B cell (primary cell): ENCODE results near the gene EFR3B. TPM values are rescaled to one million over a fixed set of nuclear protein-coding genes. Genes with fewer than 3 reads are reported as not detected.

Experiments
- ATAC-seq: fragments of 200-7000 bp; cut with Tn5 transposase; one replicate; pipeline ENCODE4 v1.10.0; 2021; ENCODE audit warnings: low read depth, mild to moderate bottlenecking, moderate number of reproducible peaks, moderate library complexity
- CTCF ChIA-PET: fragments of 350-600 bp; sonication (Branson Sonifier 250); formaldehyde crosslinking; loops from one replicate; lab custom pipeline; 2021; ENCODE audit warnings: antibody characterized with exemption, inconsistent platforms; lab: Charles Lee
- POLR2A ChIA-PET: fragments of 350-600 bp; sonication (Branson Sonifier 250); formaldehyde crosslinking; loops from one replicate; lab custom pipeline; 2021; ENCODE audit warnings: antibody characterized with exemption; lab: Charles Lee
- DNase-seq: peaks from one replicate; pipeline ENCODE4 v3.0.0; 2013
- H2AFZ ChIP-seq: 2 replicates; pipeline ENCODE4 v1.6.1; 2012; ENCODE audit warnings: mild to moderate bottlenecking, low read depth, low read length; ENCODE audit not compliant: insufficient read depth, poor library complexity, severe bottlenecking
- H3K27ac ChIP-seq, 2 donors: 1 replicate in 1 of 2; 2 replicates in 1 of 2; pipeline ENCODE4 v1.5.1; 2012 to 2013; ENCODE audit warnings: low read length in 2 of 2, mild to moderate bottlenecking in 2 of 2, moderate library complexity in 1 of 2
- H3K27me3 ChIP-seq, 4 experiments: fragments of 200-600 bp in 1 of 4; sonication (generic) in 1 of 4; replicated peaks in 1 of 4; 1 replicate in 2 of 4; 2 replicates in 2 of 4; pipeline versions ENCODE4 v1.6.1 to v1.7.0; 2013 to 2016; ENCODE audit warnings: low read length in 3 of 4, mild to moderate bottlenecking in 2 of 4, mixed read lengths in 1 of 4, moderate library complexity in 1 of 4; ENCODE audit not compliant: insufficient read depth in 4 of 4, control insufficient read depth in 3 of 4; ENCODE audit errors: control extremely low read depth in 1 of 4
- H3K36me3 ChIP-seq, 2 experiments: replicated peaks in 1 of 2; 1 replicate in 1 of 2; 2 replicates in 1 of 2; pipeline versions ENCODE4 v1.6.1 to v1.7.1; 2013; ENCODE audit warnings: low read length in 1 of 2; ENCODE audit not compliant: insufficient read depth in 2 of 2, control insufficient read depth in 1 of 2; ENCODE audit errors: control extremely low read depth in 1 of 2, extremely low read depth in 1 of 2
- H3K4me1 ChIP-seq, 2 donors: fragments of 200-600 bp in 1 of 2; sonication (generic) in 1 of 2; 1 replicate in 1 of 2; 2 replicates in 1 of 2; pipeline versions ENCODE4 v1.5.1 to v1.6.1; 2013 to 2017; ENCODE audit warnings: low read length in 2 of 2; ENCODE audit not compliant: control insufficient read depth in 2 of 2, insufficient read depth in 2 of 2
- H3K4me2 ChIP-seq: replicated peaks from 2 replicates; pipeline ENCODE3; 2012; ENCODE audit warnings: mild to moderate bottlenecking, low read depth, low read length; ENCODE audit not compliant: poor library complexity, severe bottlenecking
- H3K4me3 ChIP-seq, 5 experiments: fragments of 200-600 bp in 1 of 5; sonication (generic) in 1 of 5; 1 replicate in 3 of 5; 2 replicates in 2 of 5; pipeline versions ENCODE4 v1.5.1 to v1.7.0; 2011 to 2016; ENCODE audit warnings: low read length in 4 of 5, mild to moderate bottlenecking in 4 of 5, low read depth in 2 of 5, control low read depth in 1 of 5, moderate library complexity in 1 of 5; ENCODE audit not compliant: insufficient read depth in 1 of 5; ENCODE audit errors: control extremely low read depth in 1 of 5, extremely low read depth in 1 of 5
- H3K79me2 ChIP-seq: fragments of 200-600 bp; sonication (generic); one replicate; pipeline ENCODE4 v1.6.0; 2016; ENCODE audit warnings: low read length; ENCODE audit not compliant: control insufficient read depth, insufficient read depth
- H3K9ac ChIP-seq: fragments of 200-600 bp; sonication (generic); 2 replicates; pipeline ENCODE4 v1.6.1; 2017; ENCODE audit warnings: mild to moderate bottlenecking, low read length, moderate library complexity
- H3K9me3 ChIP-seq, 3 donors: one replicate each; pipeline versions ENCODE4 v1.6.1 to v1.7.1; 2013; ENCODE audit warnings: low read length in 2 of 3; ENCODE audit not compliant: control insufficient read depth in 2 of 3, insufficient read depth in 1 of 3; ENCODE audit errors: control extremely low read depth in 1 of 3
- H4K20me1 ChIP-seq: 2 replicates; pipeline ENCODE4 v1.6.0; 2012; ENCODE audit warnings: mild to moderate bottlenecking, low read length; ENCODE audit not compliant: insufficient read depth, control insufficient read depth, poor library complexity, severe bottlenecking
- H3K27ac Mint-ChIP-seq: one replicate; pipeline ENCODE4 v1.8.0; 2021; ENCODE audit warnings: mixed read lengths
- H3K27me3 Mint-ChIP-seq: one replicate; pipeline ENCODE4 v1.8.0; 2021; ENCODE audit warnings: mixed read lengths
- H3K4me1 Mint-ChIP-seq: one replicate; pipeline ENCODE4 v1.8.0; 2021; ENCODE audit warnings: mixed read lengths
- H3K4me3 Mint-ChIP-seq: one replicate; pipeline ENCODE4 v1.8.0; 2021; ENCODE audit warnings: mixed read lengths
- H3K9me3 Mint-ChIP-seq: one replicate; pipeline ENCODE4 v1.8.0; 2022; ENCODE audit warnings: mixed read lengths; ENCODE audit not compliant: insufficient read depth
- CTCF ChIP-seq: fragments of 200-600 bp; IDR thresholded peaks from one replicate; pipeline ENCODE4 v1.8.0; 2022; ENCODE audit warnings: antibody characterized with exemption, mild to moderate bottlenecking
- EZH2 ChIP-seq: IDR thresholded peaks from 2 replicates; pipeline ENCODE4 v1.6.1; 2012; ENCODE audit warnings: borderline replicate concordance, low read depth, mild to moderate bottlenecking, moderate library complexity, low read length; ENCODE audit not compliant: insufficient read depth, poor library complexity, severe bottlenecking
- WGBS: methylation state at CpG from one replicate; pipeline ENCODE4 v1.1.5; 2013; ENCODE audit warnings: missing lambda C conversion rate; ENCODE audit not compliant: insufficient coverage; 5-methylcytosine and 5-hydroxymethylcytosine counted together
- intact Hi-C: fragments of 100-400 bp; cut with micrococcal nuclease; formaldehyde crosslinking; loops from one replicate; pipeline ENCODE4 v1.10.0; 2022
- polyA plus RNA-seq: library from polyadenylated mRNA; depleted of rRNA; stranded (reverse); fragments of >200 nt; gene quantifications from 2 replicates; pipeline ENCODE4 v1.2.3, GENCODE V29; 2012
- total RNA-seq, 2 donors: library from RNA; stranded (reverse); fragments of 120-200 nt in 1 of 2; gene quantifications; 1 replicate in 1 of 2; 2 replicates in 1 of 2; pipeline versions ENCODE4 v1.2.3 to v1.2.4, GENCODE V29; 2013 to 2022

Gene EFR3B
- total and polyA plus RNA-seq, 2 donors (not counting 1 experiment from before 2014, with no cell fraction given): 0.15 TPM; not detected in 1

- Histone ChIP-seq H3K27me3 (no peaks in the 10 kb centered on the region), H3K4me2 (no peak overlapping the region), H2AFZ (no peak overlapping the region), H3K4me1 (no peaks in the 10 kb centered on the region), H3K9ac (no peak overlapping the region), H3K36me3 (no peaks in the 10 kb centered on the region), H3K4me3 (no peak overlapping the region), H4K20me1 (no peaks in the 10 kb centered on the region), H3K9me3 (no peaks in the 10 kb centered on the region), H3K79me2 (no peaks in the 10 kb centered on the region), H3K27ac (no peak overlapping the region)
- ChIA-PET POLR2A (no interaction called here), CTCF (no interaction called here)
- no peak overlapping the region for H3K27ac Mint-ChIP-seq
- H3K27me3 Mint-ChIP-seq: peaks cover 5% of the 10 kb centered on the region
- H3K4me3 Mint-ChIP-seq: no peak overlapping the region
- no peak for TF ChIP-seq EZH2
- no peak for TF ChIP-seq CTCF
- H3K4me1 Mint-ChIP-seq: no peaks in the 10 kb centered on the region
- DNase-seq: no peak
- intact Hi-C loops: no loop called here
- H3K9me3 Mint-ChIP-seq: no peaks in the 10 kb centered on the region
- WGBS: 96% methylated on average over 3 of the region's 4 CpGs
- ATAC-seq: no peak
Observed at GRCh38 chr2:25054720-25055119, 12.8 kb downstream of the EFR3B start.

GRCh38 chr2:25055376-25055920 is 13.6 kb downstream of the EFR3B start:
- H3K9me3 ChIP-seq: no peaks in the 10 kb centered on the region
- Mint-ChIP-seq H3K4me1 (no peaks in the 10 kb centered on the region), H3K27me3 (peaks cover 5% of the 10 kb centered on the region), H3K27ac (no peak overlapping the region), H3K9me3 (no peaks in the 10 kb centered on the region), H3K4me3 (no peak overlapping the region)
- H3K4me2 ChIP-seq: no peak overlapping the region
- H3K27ac ChIP-seq: no peak overlapping the region
- no peaks in the 10 kb centered on the region for H3K27me3 ChIP-seq
- H2AFZ ChIP-seq: no peak overlapping the region
- H3K4me3 ChIP-seq: no peak overlapping the region
- H3K9ac ChIP-seq: no peak overlapping the region
- no peaks in the 10 kb centered on the region for H3K36me3 ChIP-seq
- TF ChIP-seq CTCF: no peak
- no peak for TF ChIP-seq EZH2
- WGBS: 92% methylated on average over 4 of the region's 9 CpGs
- ATAC-seq (no peak), DNase-seq (no peak)
- ChIA-PET POLR2A (no interaction called here), CTCF (no interaction called here)
- no peaks in the 10 kb centered on the region for H3K79me2 ChIP-seq
- intact Hi-C loops: no loop called here
- H4K20me1 ChIP-seq: no peaks in the 10 kb centered on the region
- H3K4me1 ChIP-seq: no peaks in the 10 kb centered on the region
